PC-9 (cell line): Measurements from ENCODE around the gene SWI5.

ENCODE experiments used
- EZH2 ChIP-seq: fragments of 200-600 bp; sonication (generic); IDR thresholded peaks from 2 replicates; pipeline ENCODE4 v1.8.0; 2017; ENCODE audit warnings: antibody characterized with exemption, low read depth
- TF ChIP-seq, protein P1 (sequence below): fragments of 200-600 bp; sonication (generic); conservative IDR thresholded peaks from 2 replicates; pipeline ENCODE4 v1.6.1; 2017; ENCODE audit warnings: mixed run types, antibody characterized with exemption, mild to moderate bottlenecking, moderate library complexity

DNA sequence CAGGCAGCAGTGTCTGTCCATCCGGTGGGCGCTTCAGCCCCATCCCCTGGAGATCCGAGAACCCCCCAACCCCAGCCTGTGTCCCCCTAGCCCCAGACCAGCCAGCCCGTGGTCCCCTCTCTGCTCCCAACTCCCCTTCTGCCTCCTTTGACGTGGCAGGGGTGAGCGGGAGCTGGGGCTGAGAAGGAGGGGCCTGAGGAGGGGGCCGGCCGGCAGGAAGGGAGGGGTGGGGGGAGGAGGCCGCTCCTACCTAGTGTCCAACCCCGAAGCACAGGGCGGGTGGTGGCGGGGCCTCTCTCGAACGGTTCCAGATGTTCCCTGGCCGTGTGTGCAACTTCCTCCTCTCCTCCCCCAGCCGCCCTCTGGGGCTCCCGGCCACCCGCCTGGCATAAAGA, 31.2 kb upstream of the SWI5 start:
- TF ChIP-seq, protein P1, sequence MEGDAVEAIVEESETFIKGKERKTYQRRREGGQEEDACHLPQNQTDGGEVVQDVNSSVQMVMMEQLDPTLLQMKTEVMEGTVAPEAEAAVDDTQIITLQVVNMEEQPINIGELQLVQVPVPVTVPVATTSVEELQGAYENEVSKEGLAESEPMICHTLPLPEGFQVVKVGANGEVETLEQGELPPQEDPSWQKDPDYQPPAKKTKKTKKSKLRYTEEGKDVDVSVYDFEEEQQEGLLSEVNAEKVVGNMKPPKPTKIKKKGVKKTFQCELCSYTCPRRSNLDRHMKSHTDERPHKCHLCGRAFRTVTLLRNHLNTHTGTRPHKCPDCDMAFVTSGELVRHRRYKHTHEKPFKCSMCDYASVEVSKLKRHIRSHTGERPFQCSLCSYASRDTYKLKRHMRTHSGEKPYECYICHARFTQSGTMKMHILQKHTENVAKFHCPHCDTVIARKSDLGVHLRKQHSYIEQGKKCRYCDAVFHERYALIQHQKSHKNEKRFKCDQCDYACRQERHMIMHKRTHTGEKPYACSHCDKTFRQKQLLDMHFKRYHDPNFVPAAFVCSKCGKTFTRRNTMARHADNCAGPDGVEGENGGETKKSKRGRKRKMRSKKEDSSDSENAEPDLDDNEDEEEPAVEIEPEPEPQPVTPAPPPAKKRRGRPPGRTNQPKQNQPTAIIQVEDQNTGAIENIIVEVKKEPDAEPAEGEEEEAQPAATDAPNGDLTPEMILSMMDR: no peak
- no peak for TF ChIP-seq EZH2
